HUES6 (cell line): ENCODE measurements around the gene PHKB.

Experiments used
- H3K27ac ChIP-seq: 2 replicates; pipeline ENCODE4 v1.7.0; 2013; ENCODE audit warnings: low read depth, mild to moderate bottlenecking, low read length, inconsistent platforms
- H3K27me3 ChIP-seq: 2 replicates; pipeline ENCODE4 v1.6.1; 2013; ENCODE audit warnings: low read length; ENCODE audit not compliant: control insufficient read depth, insufficient read depth
- H3K36me3 ChIP-seq: 2 replicates; pipeline ENCODE4 v1.6.1; 2013; ENCODE audit warnings: low read length; ENCODE audit not compliant: control insufficient read depth, insufficient read depth
- H3K4me1 ChIP-seq: 2 replicates; pipeline ENCODE4 v1.6.1; 2013; ENCODE audit warnings: low read length; ENCODE audit not compliant: control insufficient read depth, insufficient read depth
- H3K4me3 ChIP-seq: 2 replicates; pipeline ENCODE4 v1.5.1; 2013; ENCODE audit warnings: low read depth, low read length
- H3K9ac ChIP-seq: one replicate; pipeline ENCODE4 v1.6.1; 2013; ENCODE audit warnings: mild to moderate bottlenecking, low read length
- H3K9me3 ChIP-seq: 2 replicates; pipeline ENCODE4 v1.6.1; 2013; ENCODE audit warnings: low read depth, low read length; ENCODE audit not compliant: control insufficient read depth, insufficient read depth

The PHKB gene

GRCh38 chr16:47643323-47644000 is 182.3 kb downstream of the PHKB start:
- H3K4me1 ChIP-seq, result no peaks in the 10 kb centered on the region
- 0 out of 2 replicates have a peak, but pooled peaks cover 2% of the 10 kb centered on the region for H3K36me3 ChIP-seq
- H3K9me3 ChIP-seq, result no peaks in the 10 kb centered on the region
- H3K9ac ChIP-seq, result no peak overlapping the region
- no peaks in the 10 kb centered on the region for H3K27me3 ChIP-seq
- H3K27ac ChIP-seq, result no peak overlapping the region
- no peak overlapping the region for H3K4me3 ChIP-seq

DNA sequence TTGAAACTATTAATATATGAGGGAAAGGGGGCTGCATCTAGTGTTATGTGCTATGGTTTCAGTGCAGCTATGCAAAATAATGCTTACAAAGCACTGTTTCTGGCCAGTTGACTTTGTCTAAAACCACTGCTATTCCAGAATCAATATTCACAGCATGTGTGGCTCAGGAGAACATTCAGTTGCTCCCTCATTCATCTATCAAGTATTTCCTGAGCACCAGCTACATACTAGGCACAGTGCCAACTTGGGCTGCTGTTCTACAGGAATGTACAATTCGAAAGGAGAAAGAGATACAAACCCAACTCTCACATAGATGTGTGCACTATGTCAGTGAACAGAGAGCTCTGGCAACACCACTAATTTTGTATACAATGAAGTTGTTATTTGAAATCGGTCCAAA is 183.0 kb downstream of the PHKB start:
- Histone ChIP-seq H3K9me3 (no peaks in the 10 kb centered on the region), H3K36me3 (peaks cover 6% of the 10 kb centered on the region; the same call in 1 of the 2 replicates), H3K4me3 (no peak overlapping the region), H3K9ac (no peak overlapping the region), H3K27me3 (no peaks in the 10 kb centered on the region), H3K27ac (no peak overlapping the region), H3K4me1 (no peaks in the 10 kb centered on the region)

GRCh38 chr16:47644661-47645060 is 183.5 kb downstream of the PHKB start:
- H3K27me3 ChIP-seq, result no peaks in the 10 kb centered on the region

DNA sequence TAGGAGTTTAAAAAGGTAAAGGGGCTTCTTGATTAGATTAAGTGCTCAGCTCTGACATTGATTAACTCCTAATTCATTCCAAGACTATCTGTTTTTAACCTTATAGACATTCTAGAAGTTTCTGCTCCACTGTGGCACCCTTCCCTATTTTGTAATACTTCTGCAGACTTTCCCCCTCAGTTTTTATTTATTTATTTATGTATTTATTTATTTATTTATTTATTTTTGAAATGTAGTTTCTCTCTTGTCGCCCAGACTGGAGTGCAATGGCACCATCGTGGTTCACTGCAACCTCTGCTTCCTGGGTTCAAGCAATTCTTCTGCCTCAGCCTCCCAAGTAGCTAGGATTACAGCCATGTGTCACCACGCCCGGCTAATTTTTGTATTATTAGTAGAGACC is 185.8 kb downstream of the PHKB start:
- H3K4me3 ChIP-seq, result no peak overlapping the region
- no peaks in the 10 kb centered on the region for H3K4me1 ChIP-seq
- H3K9ac ChIP-seq, result no peak overlapping the region
- H3K36me3 ChIP-seq, result peaks cover 10% of the 10 kb centered on the region
- no peak overlapping the region for H3K27ac ChIP-seq
- H3K9me3 ChIP-seq, result no peaks in the 10 kb centered on the region
- no peaks in the 10 kb centered on the region for H3K27me3 ChIP-seq

More at GRCh38 chr16:47644661-47645060, 183.5 kb downstream of the PHKB start:
- H3K4me1 ChIP-seq, result no peaks in the 10 kb centered on the region
- H3K9me3 ChIP-seq, result no peaks in the 10 kb centered on the region
- no peak overlapping the region for H3K9ac ChIP-seq
- H3K36me3 ChIP-seq, result peaks cover 6% of the 10 kb centered on the region; the same call in 1 of the 2 replicates
- H3K27ac ChIP-seq, result no peak overlapping the region
- H3K4me3 ChIP-seq, result no peak overlapping the region

- H3K9ac ChIP-seq, result no peak overlapping the region
- H3K4me3 ChIP-seq, result no peak overlapping the region
- H3K36me3 ChIP-seq, result peaks cover 14% of the 10 kb centered on the region
- H3K27me3 ChIP-seq, result no peaks in the 10 kb centered on the region
- H3K4me1 ChIP-seq, result no peaks in the 10 kb centered on the region
- no peaks in the 10 kb centered on the region for H3K9me3 ChIP-seq
- no peak overlapping the region for H3K27ac ChIP-seq
Observed at GRCh38 chr16:47657032-47657431, 195.9 kb downstream of the PHKB start.

GRCh38 chr16:47657977-47658376 is 196.8 kb downstream of the PHKB start:
- Histone ChIP-seq H3K9ac (no peak overlapping the region), H3K27me3 (no peaks in the 10 kb centered on the region), H3K4me1 (no peaks in the 10 kb centered on the region), H3K36me3 (peaks cover 14% of the 10 kb centered on the region), H3K9me3 (no peaks in the 10 kb centered on the region), H3K4me3 (no peak overlapping the region), H3K27ac (no peak overlapping the region)

- H3K9ac ChIP-seq, result no peak overlapping the region
- H3K27me3 ChIP-seq, result no peaks in the 10 kb centered on the region
- H3K36me3 ChIP-seq, result peaks cover 10% of the 10 kb centered on the region
- no peak overlapping the region for H3K27ac ChIP-seq
- no peak overlapping the region for H3K4me3 ChIP-seq
- no peaks in the 10 kb centered on the region for H3K9me3 ChIP-seq
- H3K4me1 ChIP-seq, result no peaks in the 10 kb centered on the region
Observed at GRCh38 chr16:47660540-47660939, 199.4 kb downstream of the PHKB start.

GRCh38 chr16:47664653-47665325 is 203.7 kb downstream of the PHKB start:
- Histone ChIP-seq H3K27me3 (no peaks in the 10 kb centered on the region), H3K9ac (no peak overlapping the region), H3K36me3 (peaks cover 9% of the 10 kb centered on the region), H3K9me3 (no peaks in the 10 kb centered on the region), H3K4me3 (no peak overlapping the region), H3K27ac (no peak overlapping the region), H3K4me1 (no peaks in the 10 kb centered on the region)

- H3K4me3 ChIP-seq, result no peak overlapping the region
- no peak overlapping the region for H3K9ac ChIP-seq
- no peaks in the 10 kb centered on the region for H3K9me3 ChIP-seq
- no peak overlapping the region for H3K27ac ChIP-seq
- no peaks in the 10 kb centered on the region for H3K27me3 ChIP-seq
- H3K4me1 ChIP-seq, result no peaks in the 10 kb centered on the region
- H3K36me3 ChIP-seq, result 0 out of 2 replicates have a peak, but pooled peaks cover 3% of the 10 kb centered on the region
Observed at GRCh38 chr16:47666434-47666833, 205.3 kb downstream of the PHKB start.

DNA sequence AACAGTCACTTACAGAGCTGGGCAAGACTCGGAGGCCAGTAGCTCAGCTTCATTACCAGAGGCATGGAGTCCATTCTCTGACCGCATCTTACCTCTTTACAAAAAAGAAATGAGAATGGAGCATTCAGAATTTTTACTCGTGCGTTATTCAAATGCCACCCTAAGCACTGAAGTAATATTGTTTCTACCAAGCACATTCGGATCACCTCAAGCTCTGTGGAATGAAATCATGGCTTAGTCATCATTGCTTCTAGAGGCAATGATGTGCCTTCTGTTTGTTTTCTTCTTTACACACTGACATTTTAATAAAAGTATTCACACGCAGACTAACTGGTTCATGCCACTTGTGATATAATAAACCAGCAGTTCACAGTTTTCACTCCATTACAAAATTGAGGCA is 206.8 kb downstream of the PHKB start:
- Histone ChIP-seq H3K4me3 (no peak overlapping the region), H3K36me3 (0 out of 2 replicates have a peak, but pooled peaks cover 3% of the 10 kb centered on the region), H3K27me3 (no peaks in the 10 kb centered on the region), H3K9ac (no peak overlapping the region), H3K27ac (no peak overlapping the region), H3K9me3 (no peaks in the 10 kb centered on the region), H3K4me1 (no peaks in the 10 kb centered on the region)

DNA sequence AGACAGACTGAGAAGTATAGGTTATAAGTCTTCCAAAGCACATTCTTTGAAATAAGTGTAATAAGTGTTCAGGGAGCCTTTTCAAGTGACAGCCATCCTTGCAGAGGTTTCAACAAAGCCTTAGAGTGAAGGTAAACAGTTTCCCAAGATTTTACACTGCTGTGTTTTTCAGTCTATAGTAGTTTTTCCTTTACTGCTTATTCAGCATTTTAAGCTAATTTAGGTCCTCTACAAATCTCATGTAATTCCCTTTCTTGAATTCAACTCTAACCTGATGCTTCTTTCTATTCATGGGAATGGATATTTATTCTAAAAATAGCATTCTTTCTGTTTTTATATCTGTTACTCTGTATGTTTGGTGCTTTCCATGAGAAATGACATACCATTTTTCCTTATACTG is 211.3 kb downstream of the PHKB start:
- Histone ChIP-seq H3K9ac (no peak overlapping the region), H3K4me3 (no peak overlapping the region), H3K4me1 (no peaks in the 10 kb centered on the region), H3K9me3 (no peaks in the 10 kb centered on the region), H3K27me3 (no peaks in the 10 kb centered on the region), H3K36me3 (peaks cover 18% of the 10 kb centered on the region), H3K27ac (no peak overlapping the region)
